Left lung (tissue), 10 donors: ENCODE measurements around the gene IKZF4. TPM values are rescaled to one million over a fixed set of nuclear protein-coding genes. Genes with fewer than 3 reads are reported as not detected.
A peak's percentile ranks its signal among the peaks of the same experiment; 100 is the strongest.
"Not testable (repeated sequence)": the region's sequence is repeated elsewhere in the genome, so short reads cannot be mapped to it uniquely, and the experiment has no call there.

Experiments
- ATAC-seq: fragments of 200-7000 bp; cut with Tn5 transposase; one replicate; pipeline ENCODE4 v1.9.1; 2020; ENCODE audit warnings: moderate library complexity
- DNase-seq, 4 donors: peaks; one replicate each; pipeline ENCODE4 v3.0.0-alpha.2; 2013 to 2020
- H3K27ac ChIP-seq, 2 donors: fragments of 200-600 bp; sonication (generic) in 1 of 2; one replicate each; pipeline versions ENCODE4 v1.5.0 to v1.8.0; 2020 to 2021
- H3K27me3 ChIP-seq, 2 donors: fragments of 200-600 bp; sonication (generic) in 1 of 2; one replicate each; pipeline versions ENCODE4 v1.5.0 to v1.8.0; 2020 to 2021
- H3K36me3 ChIP-seq, 2 donors: fragments of 200-600 bp; sonication (generic) in 1 of 2; one replicate each; pipeline versions ENCODE4 v1.5.0 to v1.8.0; 2020 to 2021
- H3K4me1 ChIP-seq, 2 donors: fragments of 200-600 bp; one replicate each; pipeline ENCODE4 v1.8.0; 2021
- H3K4me3 ChIP-seq, 2 donors: fragments of 200-600 bp; sonication (generic) in 1 of 2; one replicate each; pipeline versions ENCODE4 v1.5.0 to v1.8.0; 2020 to 2021; ENCODE audit warnings: mild to moderate bottlenecking in 1 of 2
- H3K9me3 ChIP-seq, 2 donors: fragments of 200-600 bp; sonication (generic) in 1 of 2; one replicate each; pipeline versions ENCODE4 v1.5.0 to v1.8.0; 2020 to 2021
- CTCF ChIP-seq, 2 donors: fragments of 200-600 bp; sonication (generic) in 1 of 2; IDR thresholded peaks; one replicate each; pipeline versions ENCODE4 v1.5.0 to v1.8.0; 2021; ENCODE audit warnings: antibody characterized with exemption in 2 of 2
- intact Hi-C, 2 donors: fragments of 100-400 bp; cut with DNase I; formaldehyde crosslinking; loops; one replicate each; pipeline versions ENCODE4 v1.11.2 to v1.14.2; 2022
- polyA plus RNA-seq, 6 donors: library from polyadenylated mRNA; unstranded; fragments of 120-200 nt; gene quantifications; one replicate each; pipeline ENCODE4 v1.2.1, GENCODE V29; 2013; ENCODE audit not compliant: insufficient read length in 6 of 6
- total RNA-seq, 2 donors: library from RNA; stranded (reverse); fragmentation: NEBNext Ultra II Directional; extraction: Animal tissue kit (Norgen Biotek cat#: 25700); gene quantifications; one replicate each; pipeline ENCODE4 v1.2.1, GENCODE V29; 2021
- donor health status: DM: no; HTN: yes; CAD: no.
- donor health status: DM: no; HTN: no; CAD: no.

Gene IKZF4
- total and polyA plus RNA-seq, 8 donors: 7.5 to 28.3 (median 23.4) TPM

GRCh38 chr12:56040151-56040550 lies 19.3 kb downstream of the IKZF4 start:
- intact Hi-C loops: no loop called here
- H3K27ac ChIP-seq: no peak overlapping the region
- H3K9me3 ChIP-seq: no peaks in the 10 kb centered on the region
- no peak overlapping the region for H3K4me3 ChIP-seq
- TF ChIP-seq CTCF (IDR thresholded peaks at IDR 0.05): no peak
- peaks cover 0 to 39% of the 10 kb centered on the region in 2 donors for H3K36me3 ChIP-seq
- no peaks in the 10 kb centered on the region for H3K27me3 ChIP-seq
- peaks cover 13 to 24% of the 10 kb centered on the region in 2 donors for H3K4me1 ChIP-seq
- ATAC-seq: no peak
- no peak for DNase-seq

GRCh38 chr12:56040963-56041551 lies 20.2 kb downstream of the IKZF4 start:
- H3K4me1 ChIP-seq: peaks cover 13 to 24% of the 10 kb centered on the region in 2 donors
- ATAC-seq (peak; percentile 1), DNase-seq (no peak)
- peak overlapping the region; percentile 75 to 86 for H3K4me3 ChIP-seq
- intact Hi-C loops: no loop called here
- no peak for TF ChIP-seq CTCF (IDR thresholded peaks at IDR 0.05)
- H3K36me3 ChIP-seq: peaks cover 0 to 39% of the 10 kb centered on the region in 2 donors
- H3K27me3 ChIP-seq: no peaks in the 10 kb centered on the region
- no peaks in the 10 kb centered on the region for H3K9me3 ChIP-seq
- H3K27ac ChIP-seq: peak overlapping the region; percentile 86 to 93

GRCh38 chr12:56041552-56042429 lies 20.9 kb downstream of the IKZF4 start, which contains the start of gene RPS26:
Gene RPS26 (plus strand): TSS chr12:56041918. CDS start chr12:56042167, 249 bp downstream.
- DNase-seq: peak; percentile 94 to 99 (median 98)
- intact Hi-C loops: no loop called here

GRCh38 chr12:56042430-56042813 lies 21.6 kb downstream of the IKZF4 start:
- intact Hi-C loops, ATAC-seq: not testable (repeated sequence)

More at GRCh38 chr12:56041552-56042429, 20.9 kb downstream of the IKZF4 start, which contains the start of gene RPS26:
- H3K27ac ChIP-seq: peak within 1 kb of the TSS; percentile 86 to 93
- no peaks in the 10 kb centered on the region for H3K27me3 ChIP-seq
- peak within 1 kb of the TSS; percentile 75 to 86 for H3K4me3 ChIP-seq
- peaks cover 13 to 24% of the 10 kb centered on the region in 2 donors for H3K4me1 ChIP-seq
- peak in 1 of 2 donors; percentile 22 for TF ChIP-seq CTCF (IDR thresholded peaks at IDR 0.05)
- no peaks in the 10 kb centered on the region for H3K9me3 ChIP-seq
- peak; percentile 93 for ATAC-seq
- H3K36me3 ChIP-seq: peaks cover 0 to 32% of the 10 kb centered on the region in 2 donors

GRCh38 chr12:56042843-56043242 lies 22.0 kb downstream of the IKZF4 start:
- peak overlapping the region in 1 of 2 donors; percentile 93 for H3K27ac ChIP-seq
- H3K4me1 ChIP-seq: peaks cover 13 to 31% of the 10 kb centered on the region in 2 donors
- ATAC-seq (no peak), DNase-seq (no peak)
- no peaks in the 10 kb centered on the region for H3K27me3 ChIP-seq
- no peak for TF ChIP-seq CTCF (IDR thresholded peaks at IDR 0.05)
- no peaks in the 10 kb centered on the region for H3K9me3 ChIP-seq
- peaks cover 0 to 32% of the 10 kb centered on the region in 2 donors for H3K36me3 ChIP-seq
- intact Hi-C loops: no loop called here
- H3K4me3 ChIP-seq: peak overlapping the region; percentile 75 to 86

More at GRCh38 chr12:56042430-56042813, 21.6 kb downstream of the IKZF4 start:
- DNase-seq, H3K27me3 ChIP-seq, H3K9me3 ChIP-seq: not testable (repeated sequence)
- Histone ChIP-seq H3K27ac (peak overlapping the region; percentile 86 to 93), H3K4me3 (peak overlapping the region; percentile 75 to 86), H3K36me3 (peaks cover 0 to 32% of the 10 kb centered on the region in 2 donors), H3K4me1 (peaks cover 13 to 29% of the 10 kb centered on the region in 2 donors)
